Subcutaneous adipose tissue (tissue), 4 donors: ENCODE data around the gene XRCC1. TPM values are rescaled to one million over a fixed set of nuclear protein-coding genes. Genes with fewer than 3 reads are reported as not detected.

ENCODE experiments used
- CTCF ChIP-seq: fragments of 450-650 bp; IDR thresholded peaks from one replicate; pipeline ENCODE4 v1.5.1; 2016; ENCODE audit warnings: low read depth, mild to moderate bottlenecking, control low read depth, antibody characterized with exemption, moderate library complexity
- total RNA-seq, 4 donors: library from RNA; depleted of rRNA; stranded (reverse); fragments of >200 nt; gene quantifications; one replicate each; pipeline ENCODE4 v1.1.0, GENCODE V29; 2016

Gene XRCC1
- total RNA-seq, 4 donors from 2014 or later: 10.6 to 24.1 (median 19.2) TPM

- TF ChIP-seq CTCF: no peak
These were observed 22.5 kb upstream of the XRCC1 start for GRCh38 chr19:43597876-43598275.

GRCh38 chr19:43596842-43597461 lies 21.6 kb upstream of the XRCC1 start:
- no peak for TF ChIP-seq CTCF

GRCh38 chr19:43595999-43596841 lies 20.9 kb upstream of the XRCC1 start, which contains the start of the genes IRGQ and ZNF576:
Gene IRGQ (minus strand): TSS chr19:43596134. CDS start chr19:43595338, 796 bp downstream.
Gene ZNF576 (plus strand): TSS chr19:43596595. CDS start chr19:43597109, 514 bp downstream.
- no peak for TF ChIP-seq CTCF

- no peak for TF ChIP-seq CTCF
These were observed 20.3 kb upstream of the XRCC1 start for GRCh38 chr19:43595605-43595998.

GRCh38 chr19:43594710-43595604 lies 19.6 kb upstream of the XRCC1 start:
- TF ChIP-seq CTCF: no peak

- TF ChIP-seq CTCF: no peak
These were observed 18.9 kb upstream of the XRCC1 start for GRCh38 chr19:43594081-43594697.
